ENCODE results near the gene PPIB. TPM values are rescaled to one million over a fixed set of nuclear protein-coding genes. Genes with fewer than 3 reads are reported as not detected.
A peak's percentile ranks its signal among the peaks of the same experiment; 100 is the strongest.

Gene PPIB
- total and polyA plus RNA-seq, 3 experiments from 2014 or later, result 384 to 715 (median 385) TPM

DNA sequence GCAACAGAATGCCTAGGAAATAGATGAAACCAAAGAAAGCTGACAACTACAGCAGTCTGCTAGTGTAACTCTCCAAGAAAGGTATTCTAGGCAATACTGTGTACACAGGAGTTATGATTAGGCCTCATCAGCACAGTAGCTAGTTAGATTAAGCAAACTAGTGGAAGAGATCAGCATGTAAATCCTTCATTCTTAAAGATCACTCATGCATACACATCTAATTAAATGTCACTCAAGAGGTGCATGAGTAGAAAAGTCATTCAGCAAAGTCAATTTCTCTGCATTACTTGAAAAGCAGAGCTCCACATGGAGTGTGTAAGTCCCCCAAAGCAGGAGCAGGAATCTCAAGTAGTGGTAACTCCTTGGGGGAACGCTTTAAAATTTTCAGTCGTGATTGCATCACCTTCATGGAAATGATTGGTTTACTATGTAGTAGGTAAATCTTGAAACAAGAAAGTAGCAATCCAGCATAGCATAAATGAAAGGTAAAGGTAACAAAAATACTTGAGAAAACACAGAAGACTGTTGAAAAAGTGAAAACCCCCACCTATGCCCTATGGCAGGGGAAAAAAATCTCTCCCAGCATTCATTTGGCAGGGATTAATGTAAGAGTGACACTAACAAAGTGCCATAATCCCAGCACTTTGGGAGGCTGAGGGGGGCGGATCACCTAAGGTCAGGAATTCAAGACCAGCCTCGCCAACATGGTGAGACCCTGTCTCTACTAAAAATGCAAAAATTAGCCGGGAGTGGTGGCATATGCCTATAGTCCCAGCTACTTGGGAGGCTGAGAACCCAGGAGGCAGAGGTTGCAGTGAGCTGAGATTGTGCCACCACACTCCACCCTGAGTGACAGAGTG lies 29.4 kb upstream of the PPIB start:
- no peaks in the 10 kb centered on the region for H3K9me3 ChIP-seq (ENCODE audit: low read length)
- H3K27me3 Mint-ChIP-seq, result no peaks in the 10 kb centered on the region
- no peak overlapping the region for H3K27ac ChIP-seq (ENCODE audit: low read depth, low read length)
- DNase-seq, result no peak
- no peaks in the 10 kb centered on the region for H3K36me3 ChIP-seq (ENCODE audit: insufficient read depth, low read length)
- ChIA-PET POLR2A (no interaction called here), CTCF (no interaction called here)
- peaks cover 8 to 19% (median 17%) of the 10 kb centered on the region in 3 donors for H3K4me1 Mint-ChIP-seq
- H3K27me3 ChIP-seq (ENCODE audit: insufficient read depth, low read length, poor library complexity, severe bottlenecking), result no peaks in the 10 kb centered on the region
- H3K36me3 Mint-ChIP-seq, result peaks cover 0 to 53% (median 20%) of the 10 kb centered on the region in 3 donors
- no peaks in the 10 kb centered on the region for H3K4me1 ChIP-seq (ENCODE audit: insufficient read depth, low read length)
- no peak overlapping the region for H3K4me3 ChIP-seq (ENCODE audit: low read length)
- no peak overlapping the region for H3K27ac Mint-ChIP-seq
- no peak overlapping the region for H3K4me3 Mint-ChIP-seq
- no peaks in the 10 kb centered on the region for H3K9me3 Mint-ChIP-seq

DNA sequence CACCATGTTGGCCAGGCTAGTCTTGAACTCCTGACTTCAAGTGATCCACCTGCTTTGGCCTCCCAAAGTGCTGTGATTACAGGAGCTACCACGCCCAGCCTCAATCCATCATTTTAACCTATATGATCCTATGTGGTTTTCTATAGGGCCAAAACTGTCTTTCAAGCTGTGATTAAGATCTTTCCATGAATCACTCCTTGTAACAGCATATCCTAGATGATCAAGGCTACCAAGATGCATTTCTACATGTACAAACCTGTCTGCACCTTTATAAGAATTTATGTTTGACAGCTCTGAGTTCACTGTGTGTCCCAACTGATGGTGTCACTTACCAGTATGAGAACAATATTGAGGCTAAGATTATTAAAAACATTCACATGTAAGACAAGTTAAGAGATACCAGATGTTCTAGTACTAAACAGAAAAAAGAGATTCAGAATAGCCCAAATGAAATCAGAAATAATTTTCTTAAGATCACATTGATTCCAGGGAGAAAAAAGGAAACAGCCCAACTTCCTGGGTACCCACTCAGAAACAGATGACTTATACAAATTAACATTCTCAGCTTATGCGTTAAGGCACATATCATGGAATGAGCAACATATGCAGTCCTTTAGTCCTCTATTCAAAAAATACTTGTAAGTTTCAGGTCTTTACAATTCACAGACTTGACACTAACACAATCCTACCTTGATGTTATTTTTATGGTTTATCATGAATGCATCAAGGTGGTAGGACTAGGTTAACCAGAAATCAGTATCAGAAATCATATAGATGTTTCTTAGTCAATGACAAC lies 24.8 kb upstream of the PPIB start:
- Histone ChIP-seq H3K9me3 (ENCODE audit: low read length) (no peaks in the 10 kb centered on the region), H3K4me3 (ENCODE audit: low read length) (no peak overlapping the region), H3K4me1 (ENCODE audit: insufficient read depth, low read length) (no peaks in the 10 kb centered on the region), H3K27ac (ENCODE audit: low read depth, low read length) (no peak overlapping the region), H3K36me3 (ENCODE audit: insufficient read depth, low read length) (no peaks in the 10 kb centered on the region), H3K27me3 (ENCODE audit: insufficient read depth, low read length, poor library complexity, severe bottlenecking) (no peaks in the 10 kb centered on the region)
- POLR2A ChIA-PET, result no interaction called here
- Mint-ChIP-seq H3K36me3 (peaks cover 0 to 41% (median 9%) of the 10 kb centered on the region in 3 donors), H3K27me3 (no peaks in the 10 kb centered on the region), H3K27ac (peak overlapping the region in 7 of 8 donors; percentile 2 to 88 (median 67)), H3K4me3 (peak overlapping the region in 6 of 7 donors; percentile 17 to 78 (median 70)), H3K4me1 (peaks cover 8 to 19% (median 17%) of the 10 kb centered on the region in 3 donors), H3K9me3 (no peaks in the 10 kb centered on the region)
- DNase-seq, result no peak
- CTCF ChIA-PET, result no interaction called here

DNA sequence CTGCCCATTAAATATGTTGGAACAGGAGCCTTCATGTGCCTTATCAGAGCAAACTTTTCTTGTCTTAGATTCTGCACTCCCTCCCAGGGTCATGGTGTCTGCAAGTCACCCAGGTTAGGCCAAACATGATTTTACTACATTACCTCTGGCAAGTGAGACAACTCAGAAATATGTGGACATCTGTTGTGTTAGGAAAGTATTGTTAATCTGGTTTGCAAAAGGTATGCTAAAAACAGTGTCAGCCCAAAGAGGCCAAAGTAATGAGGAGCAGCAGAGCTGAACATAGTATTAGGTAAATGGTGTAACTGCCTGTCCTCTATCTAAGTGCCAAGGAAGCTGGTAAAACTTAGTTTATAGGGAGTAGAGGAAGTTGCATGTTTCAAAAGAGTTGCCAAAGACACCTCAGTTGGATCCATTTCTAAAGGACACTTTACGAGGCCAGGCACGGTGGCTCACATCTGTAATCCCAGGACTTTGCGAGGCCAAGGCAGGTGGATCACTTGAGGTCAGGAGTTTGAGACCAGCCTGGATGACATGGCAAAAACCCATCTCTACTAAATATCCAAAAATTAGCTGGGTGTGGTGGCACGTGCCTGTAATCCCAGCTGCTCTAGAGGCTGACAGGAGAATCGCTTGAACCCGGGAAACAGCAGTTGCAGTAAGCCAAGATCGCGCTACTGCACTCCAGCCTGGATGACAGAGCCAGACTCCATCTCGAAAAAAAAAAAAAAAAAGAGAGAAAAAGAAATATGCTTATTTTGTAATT lies 22.5 kb upstream of the PPIB start:
- Histone ChIP-seq H3K4me3 (ENCODE audit: low read length) (no peak overlapping the region), H3K27ac (ENCODE audit: low read depth, low read length) (no peak overlapping the region), H3K36me3 (ENCODE audit: insufficient read depth, low read length) (peaks cover 2% of the 10 kb centered on the region), H3K9me3 (ENCODE audit: low read length) (no peaks in the 10 kb centered on the region), H3K4me1 (ENCODE audit: insufficient read depth, low read length) (no peaks in the 10 kb centered on the region), H3K27me3 (ENCODE audit: insufficient read depth, low read length, poor library complexity, severe bottlenecking) (no peaks in the 10 kb centered on the region)
- ChIA-PET POLR2A (no interaction called here), CTCF (no interaction called here)
- H3K27ac Mint-ChIP-seq, result peak overlapping the region in 1 of 8 donors; percentile 21
- no peaks in the 10 kb centered on the region for H3K27me3 Mint-ChIP-seq
- H3K9me3 Mint-ChIP-seq, result no peaks in the 10 kb centered on the region
- DNase-seq, result no peak
- peaks cover 8 to 19% (median 17%) of the 10 kb centered on the region in 3 donors for H3K4me1 Mint-ChIP-seq
- H3K4me3 Mint-ChIP-seq, result no peak overlapping the region
- H3K36me3 Mint-ChIP-seq, result peaks cover 0 to 49% (median 12%) of the 10 kb centered on the region in 3 donors

- Mint-ChIP-seq H3K4me1 (peaks cover 0 to 5% (median 5%) of the 10 kb centered on the region in 3 donors), H3K4me3 (no peak overlapping the region), H3K9me3 (no peaks in the 10 kb centered on the region), H3K36me3 (peaks cover 0 to 61% (median 15%) of the 10 kb centered on the region in 3 donors), H3K27ac (no peak overlapping the region), H3K27me3 (no peaks in the 10 kb centered on the region)
- Histone ChIP-seq H3K4me1 (ENCODE audit: insufficient read depth, low read length) (no peaks in the 10 kb centered on the region), H3K36me3 (ENCODE audit: insufficient read depth, low read length) (peaks cover 7% of the 10 kb centered on the region), H3K27me3 (ENCODE audit: insufficient read depth, low read length, poor library complexity, severe bottlenecking) (no peaks in the 10 kb centered on the region), H3K27ac (ENCODE audit: low read depth, low read length) (no peak overlapping the region), H3K9me3 (ENCODE audit: low read length) (no peaks in the 10 kb centered on the region), H3K4me3 (ENCODE audit: low read length) (no peak overlapping the region)
- CTCF ChIA-PET, result no interaction called here
- no peak for DNase-seq
- POLR2A ChIA-PET, result no interaction called here
Measured at GRCh38 chr15:64182859-64183370, 20.1 kb upstream of the PPIB start.

- H3K4me1 Mint-ChIP-seq, result no peaks in the 10 kb centered on the region
- peaks cover 10% of the 10 kb centered on the region for H3K36me3 ChIP-seq (ENCODE audit: insufficient read depth, low read length)
- ChIA-PET CTCF (no interaction called here), POLR2A (no interaction called here)
- no peaks in the 10 kb centered on the region for H3K9me3 Mint-ChIP-seq
- peaks cover 0 to 70% (median 22%) of the 10 kb centered on the region in 3 donors for H3K36me3 Mint-ChIP-seq
- no peak for DNase-seq
- no peaks in the 10 kb centered on the region for H3K27me3 ChIP-seq (ENCODE audit: insufficient read depth, low read length, poor library complexity, severe bottlenecking)
- no peak overlapping the region for H3K4me3 ChIP-seq (ENCODE audit: low read length)
- H3K27me3 Mint-ChIP-seq, result no peaks in the 10 kb centered on the region
- H3K4me1 ChIP-seq (ENCODE audit: insufficient read depth, low read length), result no peaks in the 10 kb centered on the region
- H3K4me3 Mint-ChIP-seq, result no peak overlapping the region
- no peak overlapping the region for H3K27ac ChIP-seq (ENCODE audit: low read depth, low read length)
- H3K27ac Mint-ChIP-seq, result no peak overlapping the region
- H3K9me3 ChIP-seq (ENCODE audit: low read length), result no peaks in the 10 kb centered on the region
Measured at GRCh38 chr15:64180235-64180824, 17.5 kb upstream of the PPIB start.

- ChIA-PET POLR2A (no interaction called here), CTCF (no interaction called here)
- H3K4me1 Mint-ChIP-seq, result peaks cover 18 to 35% (median 35%) of the 10 kb centered on the region in 3 donors
- H3K9me3 ChIP-seq (ENCODE audit: low read length), result no peaks in the 10 kb centered on the region
- H3K4me1 ChIP-seq (ENCODE audit: insufficient read depth, low read length), result peaks cover 18% of the 10 kb centered on the region
- H3K9me3 Mint-ChIP-seq, result no peaks in the 10 kb centered on the region
- no peak overlapping the region for H3K27ac ChIP-seq (ENCODE audit: low read depth, low read length)
- H3K4me3 Mint-ChIP-seq, result peak overlapping the region in 1 of 7 donors; percentile 19
- peaks cover 0 to 25% (median 5%) of the 10 kb centered on the region in 3 donors for H3K36me3 Mint-ChIP-seq
- H3K27me3 Mint-ChIP-seq, result no peaks in the 10 kb centered on the region
- no peaks in the 10 kb centered on the region for H3K27me3 ChIP-seq (ENCODE audit: insufficient read depth, low read length, poor library complexity, severe bottlenecking)
- H3K4me3 ChIP-seq (ENCODE audit: low read length), result no peak overlapping the region
- H3K27ac Mint-ChIP-seq, result peak overlapping the region in 4 of 8 donors; percentile 8 to 46 (median 27)
- DNase-seq, result no peak
- H3K36me3 ChIP-seq (ENCODE audit: insufficient read depth, low read length), result no peaks in the 10 kb centered on the region
Measured at GRCh38 chr15:64166102-64166890, 3.5 kb upstream of the PPIB start.

- Mint-ChIP-seq H3K4me1 (peaks cover 27 to 46% (median 45%) of the 10 kb centered on the region in 3 donors), H3K36me3 (peaks cover 4 to 18% (median 7%) of the 10 kb centered on the region in 3 donors), H3K9me3 (no peaks in the 10 kb centered on the region), H3K27me3 (no peaks in the 10 kb centered on the region), H3K27ac (peak overlapping the region in 7 of 8 donors; percentile 10 to 98 (median 95)), H3K4me3 (peak overlapping the region; percentile 0 to 97 (median 57))
- Histone ChIP-seq H3K4me1 (ENCODE audit: insufficient read depth, low read length) (peaks cover 32% of the 10 kb centered on the region), H3K4me3 (ENCODE audit: low read length) (no peak overlapping the region), H3K36me3 (ENCODE audit: insufficient read depth, low read length) (peaks cover 10% of the 10 kb centered on the region), H3K9me3 (ENCODE audit: low read length) (no peaks in the 10 kb centered on the region), H3K27ac (ENCODE audit: low read depth, low read length) (no peak overlapping the region), H3K27me3 (ENCODE audit: insufficient read depth, low read length, poor library complexity, severe bottlenecking) (no peaks in the 10 kb centered on the region)
- ChIA-PET POLR2A (interaction anchor here (0.7 kb wide), 2 partner anchors 373 to 1420 kb away, joined by 4 read pairs; no protein-coding TSS in a partner anchor), CTCF (interaction anchor here (0.9 to 4.3 kb wide), 2 partner anchors 11 to 17 kb away, joined by 3 to 35 read pairs; no protein-coding TSS in a partner anchor)
- DNase-seq, result no peak
Measured at GRCh38 chr15:64164436-64164835, 1.6 kb upstream of the PPIB start.

Measured in CD8-positive, alpha-beta memory T cell (primary cell).